Mucosa of descending colon (tissue), 3 donors: ENCODE results near the gene TSHZ2. TPM values are rescaled to one million over a fixed set of nuclear protein-coding genes. Genes with fewer than 3 reads are reported as not detected.

Experiments
- ATAC-seq: fragments of 200-7000 bp; cut with Tn5 transposase; one replicate; pipeline ENCODE4 v1.9.1; 2020; ENCODE audit warnings: mild to moderate bottlenecking, moderate library complexity
- DNase-seq, 3 donors: peaks; one replicate each; pipeline ENCODE4 v3.0.0-alpha.2; 2020
- H3K36me3 ChIP-seq: fragments of 200-600 bp; one replicate; pipeline ENCODE4 v1.8.0; 2021; ENCODE audit warnings: low read depth, mild to moderate bottlenecking
- H3K4me1 ChIP-seq: fragments of 200-600 bp; one replicate; pipeline ENCODE4 v1.8.0; 2021; ENCODE audit warnings: low read depth, mild to moderate bottlenecking
- H3K4me3 ChIP-seq: fragments of 200-600 bp; one replicate; pipeline ENCODE4 v1.8.0; 2021; ENCODE audit warnings: mild to moderate bottlenecking
- H3K9me3 ChIP-seq: fragments of 200-600 bp; one replicate; pipeline ENCODE4 v1.8.0; 2021; ENCODE audit warnings: mild to moderate bottlenecking
- intact Hi-C, 2 donors: fragments of 100-400 bp; cut with DNase I in 1 of 2; cut with micrococcal nuclease in 1 of 2; formaldehyde crosslinking; loops; one replicate each; pipeline versions ENCODE4 v1.11.0 to v1.11.1; 2022; cut with DNase I, micrococcal nuclease
- total RNA-seq, 3 donors: library from RNA; stranded (reverse); fragmentation: NEBNext Ultra II Directional in 2 of 3; extraction: Animal tissue kit (Norgen Biotek cat#: 25700) in 2 of 3; gene quantifications; one replicate each; pipeline versions ENCODE4 v1.2.1 to v1.2.4, GENCODE V29; 2021 to 2023
- TF ChIP-seq, protein P1 (sequence below): fragments of 200-600 bp; IDR thresholded peaks from one replicate; pipeline ENCODE4 v1.8.0; 2022; ENCODE audit warnings: antibody characterized with exemption, mild to moderate bottlenecking
- donor health status: DM: no; HTN: no; CAD: no; lungs with moderate emphysema.
- donor health status: DM: no; HTN: no; CAD: no.
- donor health status: DM: no; HTN: yes; CAD: no.

Gene TSHZ2
- total RNA-seq, 3 donors from 2014 or later = 1.9 to 17.8 (median 3.6) TPM

DNA sequence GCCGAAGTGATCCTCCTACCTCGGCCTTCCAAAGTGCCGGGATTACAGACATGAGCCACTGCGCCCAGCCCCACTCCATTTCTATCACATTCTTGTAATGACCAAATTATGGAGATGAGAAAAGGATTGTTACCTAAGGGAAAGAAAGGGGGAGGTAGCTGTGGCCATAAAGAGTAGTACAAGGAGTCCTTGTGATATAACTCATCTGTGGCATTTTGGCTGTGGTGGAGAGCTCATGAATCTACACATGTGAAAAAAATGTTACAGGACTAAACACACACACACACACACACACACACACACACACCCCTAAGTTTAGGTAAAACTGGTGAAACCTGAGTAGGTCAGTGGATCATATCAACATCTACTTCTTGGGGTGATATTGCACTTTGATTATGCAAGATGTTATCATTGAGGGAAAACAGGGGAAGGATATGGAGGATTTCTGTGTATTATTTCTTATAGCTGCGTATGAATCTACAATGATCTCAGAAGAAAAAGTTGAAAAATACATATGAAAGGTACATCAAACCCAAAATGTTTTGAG is 251.5 kb downstream of the TSHZ2 start:
- intact Hi-C loops = no loop called here
- ATAC-seq (no peak), DNase-seq (no peak)
- TF ChIP-seq, protein P1, sequence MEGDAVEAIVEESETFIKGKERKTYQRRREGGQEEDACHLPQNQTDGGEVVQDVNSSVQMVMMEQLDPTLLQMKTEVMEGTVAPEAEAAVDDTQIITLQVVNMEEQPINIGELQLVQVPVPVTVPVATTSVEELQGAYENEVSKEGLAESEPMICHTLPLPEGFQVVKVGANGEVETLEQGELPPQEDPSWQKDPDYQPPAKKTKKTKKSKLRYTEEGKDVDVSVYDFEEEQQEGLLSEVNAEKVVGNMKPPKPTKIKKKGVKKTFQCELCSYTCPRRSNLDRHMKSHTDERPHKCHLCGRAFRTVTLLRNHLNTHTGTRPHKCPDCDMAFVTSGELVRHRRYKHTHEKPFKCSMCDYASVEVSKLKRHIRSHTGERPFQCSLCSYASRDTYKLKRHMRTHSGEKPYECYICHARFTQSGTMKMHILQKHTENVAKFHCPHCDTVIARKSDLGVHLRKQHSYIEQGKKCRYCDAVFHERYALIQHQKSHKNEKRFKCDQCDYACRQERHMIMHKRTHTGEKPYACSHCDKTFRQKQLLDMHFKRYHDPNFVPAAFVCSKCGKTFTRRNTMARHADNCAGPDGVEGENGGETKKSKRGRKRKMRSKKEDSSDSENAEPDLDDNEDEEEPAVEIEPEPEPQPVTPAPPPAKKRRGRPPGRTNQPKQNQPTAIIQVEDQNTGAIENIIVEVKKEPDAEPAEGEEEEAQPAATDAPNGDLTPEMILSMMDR = no peak
- no peaks in the 10 kb centered on the region for H3K36me3 ChIP-seq
- no peak overlapping the region for H3K4me3 ChIP-seq
- no peaks in the 10 kb centered on the region for H3K4me1 ChIP-seq
- no peaks in the 10 kb centered on the region for H3K9me3 ChIP-seq

DNA sequence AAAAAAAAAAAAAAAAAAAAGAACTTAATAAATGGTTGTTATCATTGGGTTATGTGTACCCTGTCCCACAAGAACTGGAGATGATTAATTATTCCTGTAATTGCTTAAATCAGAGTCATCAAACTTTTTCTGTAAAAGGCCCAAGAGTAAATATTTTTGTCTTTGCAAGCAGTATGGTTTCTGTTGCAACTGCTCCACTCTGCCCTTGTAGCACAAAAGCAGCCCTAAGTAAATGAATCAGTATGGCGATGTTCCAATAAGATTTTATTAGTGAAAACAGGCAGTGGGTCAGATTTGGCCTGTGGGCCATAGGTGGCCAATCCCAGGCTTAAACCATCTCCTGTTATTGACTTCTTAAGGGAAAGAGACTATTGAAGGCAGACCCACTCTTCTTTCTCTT is 252.7 kb downstream of the TSHZ2 start:
- no peaks in the 10 kb centered on the region for H3K36me3 ChIP-seq
- intact Hi-C loops = no loop called here
- TF ChIP-seq, protein P1 = no peak
- no peak overlapping the region for H3K4me3 ChIP-seq
- no peaks in the 10 kb centered on the region for H3K4me1 ChIP-seq
- DNase-seq (no peak), ATAC-seq (no peak)
- no peaks in the 10 kb centered on the region for H3K9me3 ChIP-seq

DNA sequence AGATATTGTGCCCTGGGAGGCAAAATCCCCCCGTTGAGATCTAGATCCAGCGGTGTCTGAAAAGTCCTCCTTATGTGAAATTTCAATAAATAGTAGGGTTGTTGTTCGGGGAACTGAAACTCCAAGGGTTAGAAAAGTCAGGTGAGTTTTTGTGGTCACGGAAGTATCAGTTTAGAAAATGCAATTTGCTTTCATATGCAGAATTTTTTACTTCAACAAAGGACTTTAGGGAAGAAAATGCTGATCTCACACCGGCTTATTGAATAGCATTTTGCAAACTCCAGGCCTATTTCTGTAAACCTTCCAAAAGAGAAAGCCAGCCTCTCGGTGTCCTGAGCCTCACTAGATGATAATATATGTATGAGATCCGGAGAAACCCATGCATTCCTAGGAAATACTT is 254.7 kb downstream of the TSHZ2 start:
- intact Hi-C loops = no loop called here
- no peak for DNase-seq
- no peaks in the 10 kb centered on the region for H3K36me3 ChIP-seq
- H3K9me3 ChIP-seq = no peaks in the 10 kb centered on the region
- TF ChIP-seq, protein P1 = no peak
- no peaks in the 10 kb centered on the region for H3K4me1 ChIP-seq
- no peak for ATAC-seq
- H3K4me3 ChIP-seq = no peak overlapping the region

DNA sequence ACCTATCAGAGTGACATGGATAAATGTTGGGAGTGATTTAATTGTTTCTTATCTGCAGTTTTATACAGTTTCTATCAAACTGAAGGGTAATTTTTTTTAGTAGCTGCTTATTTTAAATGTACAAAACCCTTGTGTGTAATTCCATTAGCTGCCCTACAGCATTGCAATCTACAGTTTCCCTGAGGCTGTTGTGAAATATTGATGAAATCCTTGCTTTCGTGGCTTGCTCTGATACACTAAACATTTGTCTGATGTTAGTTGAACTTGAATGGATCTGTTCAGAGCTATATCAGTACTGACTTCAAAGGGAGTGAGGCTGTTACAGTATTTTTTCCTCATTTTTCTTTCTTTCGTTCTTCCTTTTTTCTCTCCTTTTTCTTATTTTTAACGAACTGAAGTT is 255.4 kb downstream of the TSHZ2 start:
- H3K4me3 ChIP-seq = no peak overlapping the region
- intact Hi-C loops = no loop called here
- TF ChIP-seq, protein P1 = no peak
- ATAC-seq = no peak
- no peaks in the 10 kb centered on the region for H3K9me3 ChIP-seq
- DNase-seq = no peak
- no peaks in the 10 kb centered on the region for H3K36me3 ChIP-seq
- H3K4me1 ChIP-seq = no peaks in the 10 kb centered on the region

DNA sequence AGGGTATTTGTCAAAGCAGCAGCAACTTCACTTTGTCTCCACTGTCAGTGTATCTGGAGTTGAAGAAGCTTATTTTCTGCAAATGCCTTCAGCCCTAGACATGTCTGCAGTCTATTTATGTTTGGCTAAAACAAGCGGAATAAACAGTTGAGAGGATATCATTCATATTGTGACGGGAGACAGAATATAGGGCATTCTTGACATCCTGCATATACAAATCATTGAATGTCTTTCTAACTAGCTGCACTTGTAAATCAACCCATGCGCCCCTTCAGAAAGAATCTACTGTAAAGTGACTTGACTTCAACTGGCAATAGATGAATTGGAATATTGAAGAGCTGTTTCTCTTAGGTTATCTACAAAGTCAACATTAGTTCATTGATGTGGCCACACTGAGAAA is 258.9 kb downstream of the TSHZ2 start:
- no peak for DNase-seq
- Histone ChIP-seq H3K36me3 (no peaks in the 10 kb centered on the region), H3K9me3 (no peaks in the 10 kb centered on the region), H3K4me1 (no peaks in the 10 kb centered on the region), H3K4me3 (no peak overlapping the region)
- TF ChIP-seq, protein P1 = no peak
- no peak for ATAC-seq
- intact Hi-C loops = no loop called here

DNA sequence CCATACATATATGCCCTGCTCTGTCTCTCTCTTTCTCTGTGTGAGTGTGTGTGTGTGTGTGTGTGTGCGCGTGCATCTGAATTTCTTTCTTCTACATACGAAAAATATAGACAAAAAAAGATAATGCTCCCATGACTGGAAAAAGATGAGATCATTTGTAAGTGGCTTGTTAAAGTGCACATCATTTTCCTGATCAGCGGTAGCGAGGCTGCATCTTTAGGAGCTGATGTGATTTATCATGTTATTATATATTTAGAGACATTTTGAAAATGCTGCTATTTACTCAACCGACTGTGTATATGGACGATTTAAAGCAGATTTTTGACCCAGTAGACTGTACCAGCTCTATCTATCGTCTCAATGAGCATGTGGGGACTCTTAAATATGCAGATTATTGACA is 265.3 kb downstream of the TSHZ2 start:
- no peak overlapping the region for H3K4me3 ChIP-seq
- TF ChIP-seq, protein P1 = no peak
- no peaks in the 10 kb centered on the region for H3K36me3 ChIP-seq
- H3K4me1 ChIP-seq = no peaks in the 10 kb centered on the region
- intact Hi-C loops = no loop called here
- no peak for ATAC-seq
- no peaks in the 10 kb centered on the region for H3K9me3 ChIP-seq
- DNase-seq = no peak
